Measurements from ENCODE around the gene NFIA.

Gene NFIA

GRCh38 chr1:61221642-61222041 is 139.3 kb downstream of the NFIA start:
- no peak overlapping the region for H3K4me3 ChIP-seq (replicated peaks; ENCODE audit: low read depth, low read length)
- no peak for DNase-seq (ENCODE audit: extremely low read depth, low read depth)
- TF ChIP-seq, protein P1, sequence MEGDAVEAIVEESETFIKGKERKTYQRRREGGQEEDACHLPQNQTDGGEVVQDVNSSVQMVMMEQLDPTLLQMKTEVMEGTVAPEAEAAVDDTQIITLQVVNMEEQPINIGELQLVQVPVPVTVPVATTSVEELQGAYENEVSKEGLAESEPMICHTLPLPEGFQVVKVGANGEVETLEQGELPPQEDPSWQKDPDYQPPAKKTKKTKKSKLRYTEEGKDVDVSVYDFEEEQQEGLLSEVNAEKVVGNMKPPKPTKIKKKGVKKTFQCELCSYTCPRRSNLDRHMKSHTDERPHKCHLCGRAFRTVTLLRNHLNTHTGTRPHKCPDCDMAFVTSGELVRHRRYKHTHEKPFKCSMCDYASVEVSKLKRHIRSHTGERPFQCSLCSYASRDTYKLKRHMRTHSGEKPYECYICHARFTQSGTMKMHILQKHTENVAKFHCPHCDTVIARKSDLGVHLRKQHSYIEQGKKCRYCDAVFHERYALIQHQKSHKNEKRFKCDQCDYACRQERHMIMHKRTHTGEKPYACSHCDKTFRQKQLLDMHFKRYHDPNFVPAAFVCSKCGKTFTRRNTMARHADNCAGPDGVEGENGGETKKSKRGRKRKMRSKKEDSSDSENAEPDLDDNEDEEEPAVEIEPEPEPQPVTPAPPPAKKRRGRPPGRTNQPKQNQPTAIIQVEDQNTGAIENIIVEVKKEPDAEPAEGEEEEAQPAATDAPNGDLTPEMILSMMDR (IDR thresholded peaks at IDR 0.05; ENCODE audit: low read depth, low read length, missing control alignments): no peak

- TF ChIP-seq, protein P1 (IDR thresholded peaks at IDR 0.05; ENCODE audit: low read depth, low read length, missing control alignments): no peak
- no peak for DNase-seq (ENCODE audit: extremely low read depth, low read depth)
These were observed 139.9 kb downstream of the NFIA start for GRCh38 chr1:61222240-61222639.

GRCh38 chr1:61223140-61223539 is 140.8 kb downstream of the NFIA start:
- no peak overlapping the region for H3K4me3 ChIP-seq (replicated peaks; ENCODE audit: low read depth, low read length)
- no peak for DNase-seq (ENCODE audit: extremely low read depth, low read depth)
- TF ChIP-seq, protein P1 (IDR thresholded peaks at IDR 0.05; ENCODE audit: low read depth, low read length, missing control alignments): no peak

More at GRCh38 chr1:61222240-61222639, 139.9 kb downstream of the NFIA start:
- H3K4me3 ChIP-seq (replicated peaks; ENCODE audit: low read depth, low read length): no peak overlapping the region

GRCh38 chr1:61224609-61225008 is 142.2 kb downstream of the NFIA start:
- H3K4me3 ChIP-seq (replicated peaks; ENCODE audit: low read depth, low read length): no peak overlapping the region
- DNase-seq (ENCODE audit: extremely low read depth, low read depth): no peak
- TF ChIP-seq, protein P1 (IDR thresholded peaks at IDR 0.05; ENCODE audit: low read depth, low read length, missing control alignments): no peak

DNA sequence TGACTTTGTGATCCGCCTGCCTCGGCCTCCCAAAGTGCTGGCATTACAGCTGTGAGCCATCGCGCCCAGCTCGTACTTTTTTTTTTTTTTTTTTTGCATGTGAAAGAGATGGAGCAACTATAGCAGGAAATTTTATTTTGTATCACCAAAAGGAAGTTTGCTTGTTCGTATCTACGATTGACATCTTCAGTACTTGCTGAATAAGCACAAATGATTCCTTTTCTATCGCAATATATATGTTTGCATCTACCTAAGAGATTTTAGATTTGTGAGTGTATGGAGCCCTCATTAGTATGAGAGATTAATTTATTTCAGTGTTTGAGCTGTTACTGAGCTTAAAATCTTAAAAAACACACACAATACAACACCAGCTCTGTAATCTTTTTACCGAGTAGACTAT is 143.1 kb downstream of the NFIA start:
- H3K4me3 ChIP-seq (replicated peaks; ENCODE audit: low read depth, low read length): no peak overlapping the region
- TF ChIP-seq, protein P1 (IDR thresholded peaks at IDR 0.05; ENCODE audit: low read depth, low read length, missing control alignments): no peak
- no peak for DNase-seq (ENCODE audit: extremely low read depth, low read depth)

GRCh38 chr1:61226791-61227567 is 144.6 kb downstream of the NFIA start:
- TF ChIP-seq, protein P1 (IDR thresholded peaks at IDR 0.05; ENCODE audit: low read depth, low read length, missing control alignments): no peak
- no peak for DNase-seq (ENCODE audit: extremely low read depth, low read depth)
- no peak overlapping the region for H3K4me3 ChIP-seq (replicated peaks; ENCODE audit: low read depth, low read length)
